Endothelial cell of umbilical vein (primary cell): Measurements from ENCODE around the gene MIA2.

ENCODE experiments used
- CTCF ChIP-seq, 2 donors: IDR thresholded peaks; 1 replicate in 1 of 2; 2 replicates in 1 of 2; pipeline ENCODE4 v1.5.1; 2011; ENCODE audit warnings: low read length in 2 of 2, mild to moderate bottlenecking in 2 of 2, moderate library complexity in 2 of 2, control low read depth in 1 of 2, inconsistent platforms in 1 of 2, low read depth in 1 of 2; ENCODE audit not compliant: insufficient read depth in 1 of 2; ENCODE audit errors: extremely low read depth in 1 of 2
- EZH2 ChIP-seq: IDR thresholded peaks from 2 replicates; pipeline ENCODE4 v1.6.1; 2012; ENCODE audit warnings: borderline replicate concordance, low read depth, mild to moderate bottlenecking, moderate library complexity, low read length, inconsistent platforms; ENCODE audit not compliant: severe bottlenecking
- MAX ChIP-seq: IDR thresholded peaks from 2 replicates; pipeline ENCODE4 v1.6.1; 2011; ENCODE audit not compliant: insufficient read depth, insufficient read length
- POLR2A ChIP-seq: IDR thresholded peaks from 2 replicates; pipeline ENCODE4 v1.6.1; 2012; ENCODE audit warnings: low read depth, mild to moderate bottlenecking, control low read depth, low read length
- POLR2AphosphoS5 ChIP-seq: IDR thresholded peaks from 2 replicates; pipeline ENCODE4 v1.6.1; 2012; ENCODE audit warnings: low read depth, mild to moderate bottlenecking, control low read depth, low read length, moderate library complexity; ENCODE audit not compliant: insufficient read depth

GRCh38 chr14:39342768-39343167 lies 109.1 kb downstream of the MIA2 start:
- TF ChIP-seq CTCF (IDR thresholded peaks at IDR 0.05; ENCODE audit: extremely low read depth in 1 of 2, insufficient read depth in 1 of 2, low read depth in 1 of 2, low read length in 2 of 2) (no peak), MAX (no peak), POLR2A (no peak), POLR2AphosphoS5 (no peak), EZH2 (no peak)
